Measurements from ENCODE around the gene ARL15.

ARL15 gene

GRCh38 chr5:54195701-54196100 is 114.7 kb downstream of the ARL15 start:
- no peak for TF ChIP-seq Cebpa-rat (IDR thresholded peaks at IDR 0.05)
- no peaks in the 10 kb centered on the region for H3K4me1 ChIP-seq
- H3K9me3 ChIP-seq: peaks cover 5% of the 10 kb centered on the region
- H3K27me3 ChIP-seq: no peaks in the 10 kb centered on the region
- H3K9ac ChIP-seq: no peak overlapping the region
- H4K20me1 ChIP-seq: peaks cover 29% of the 10 kb centered on the region; the same call in 1 of the 2 replicates
- no peak overlapping the region for H3K4me3 ChIP-seq
- H3K27ac ChIP-seq: no peak overlapping the region
- no peak overlapping the region for H3K4me2 ChIP-seq
- no peaks in the 10 kb centered on the region for H3K36me3 ChIP-seq

DNA sequence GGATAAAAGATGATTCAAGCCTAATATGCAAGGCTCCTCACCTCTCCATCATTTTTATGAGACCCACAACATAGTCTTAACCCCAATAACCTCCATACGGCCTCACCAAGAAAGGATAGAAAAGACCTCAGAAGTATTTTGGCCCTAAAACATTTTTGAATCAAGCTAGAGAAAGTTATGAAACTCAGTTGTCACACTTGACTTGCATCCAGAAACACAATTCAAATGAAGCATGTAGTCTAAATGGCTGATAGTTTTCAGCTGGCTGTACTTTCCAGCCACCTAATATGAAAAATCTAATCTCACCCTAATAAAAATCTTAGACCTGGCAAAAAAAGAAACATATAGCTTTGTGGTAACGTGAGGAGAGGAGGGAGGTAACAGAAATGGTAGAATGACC is 116.1 kb downstream of the ARL15 start:
- H3K27me3 ChIP-seq: no peaks in the 10 kb centered on the region
- H4K20me1 ChIP-seq: peaks cover 29% of the 10 kb centered on the region; the same call in 1 of the 2 replicates
- H3K4me2 ChIP-seq: no peak overlapping the region
- no peaks in the 10 kb centered on the region for H3K4me1 ChIP-seq
- H3K9me3 ChIP-seq: no peaks in the 10 kb centered on the region
- H3K9ac ChIP-seq: no peak overlapping the region
- no peak overlapping the region for H3K4me3 ChIP-seq
- no peaks in the 10 kb centered on the region for H3K36me3 ChIP-seq
- H3K27ac ChIP-seq: no peak overlapping the region
- no peak for TF ChIP-seq Cebpa-rat (IDR thresholded peaks at IDR 0.05)

GRCh38 chr5:54187694-54188093 is 122.7 kb downstream of the ARL15 start:
- H3K36me3 ChIP-seq: no peaks in the 10 kb centered on the region
- H3K4me1 ChIP-seq: no peaks in the 10 kb centered on the region
- H4K20me1 ChIP-seq: peaks cover 43% of the 10 kb centered on the region
- H3K4me3 ChIP-seq: no peak overlapping the region
- H3K4me2 ChIP-seq: no peak overlapping the region
- H3K9ac ChIP-seq: no peak overlapping the region
- TF ChIP-seq Cebpa-rat (IDR thresholded peaks at IDR 0.05): no peak
- H3K9me3 ChIP-seq: no peaks in the 10 kb centered on the region
- no peak overlapping the region for H3K27ac ChIP-seq
- H3K27me3 ChIP-seq: no peaks in the 10 kb centered on the region

GRCh38 chr5:54186912-54187445 is 123.4 kb downstream of the ARL15 start:
- H3K27me3 ChIP-seq: no peaks in the 10 kb centered on the region
- no peak overlapping the region for H3K4me2 ChIP-seq
- no peak overlapping the region for H3K9ac ChIP-seq
- no peak overlapping the region for H3K27ac ChIP-seq
- peaks cover 40% of the 10 kb centered on the region for H4K20me1 ChIP-seq
- no peaks in the 10 kb centered on the region for H3K4me1 ChIP-seq
- TF ChIP-seq Cebpa-rat (IDR thresholded peaks at IDR 0.05): no peak
- H3K36me3 ChIP-seq: no peaks in the 10 kb centered on the region
- H3K4me3 ChIP-seq: no peak overlapping the region
- H3K9me3 ChIP-seq: no peaks in the 10 kb centered on the region

DNA sequence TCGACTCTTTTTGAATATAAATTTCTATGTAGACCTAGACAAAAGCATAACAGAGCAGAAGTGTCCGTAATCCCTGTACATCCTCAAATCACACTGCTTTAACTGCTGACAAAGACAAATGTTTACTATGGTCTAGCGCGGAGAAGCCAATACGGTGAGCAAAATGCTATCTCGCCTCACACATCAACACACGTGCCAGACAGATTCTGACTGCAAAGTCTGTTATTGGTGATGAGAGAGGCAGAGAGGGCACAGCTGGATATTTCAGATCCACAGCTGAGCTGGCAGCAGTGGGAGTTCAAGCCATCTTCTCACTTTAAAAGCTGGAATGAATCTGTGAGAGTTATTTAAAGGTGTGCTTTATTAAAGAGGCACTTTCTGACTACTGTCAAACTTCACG is 124.3 kb downstream of the ARL15 start:
- no peaks in the 10 kb centered on the region for H3K27me3 ChIP-seq
- H3K4me3 ChIP-seq: no peak overlapping the region
- H4K20me1 ChIP-seq: peaks cover 33% of the 10 kb centered on the region
- no peak for TF ChIP-seq Cebpa-rat (IDR thresholded peaks at IDR 0.05)
- H3K9ac ChIP-seq: no peak overlapping the region
- H3K4me1 ChIP-seq: no peaks in the 10 kb centered on the region
- no peaks in the 10 kb centered on the region for H3K9me3 ChIP-seq
- no peak overlapping the region for H3K4me2 ChIP-seq
- no peak overlapping the region for H3K27ac ChIP-seq
- no peaks in the 10 kb centered on the region for H3K36me3 ChIP-seq

DNA sequence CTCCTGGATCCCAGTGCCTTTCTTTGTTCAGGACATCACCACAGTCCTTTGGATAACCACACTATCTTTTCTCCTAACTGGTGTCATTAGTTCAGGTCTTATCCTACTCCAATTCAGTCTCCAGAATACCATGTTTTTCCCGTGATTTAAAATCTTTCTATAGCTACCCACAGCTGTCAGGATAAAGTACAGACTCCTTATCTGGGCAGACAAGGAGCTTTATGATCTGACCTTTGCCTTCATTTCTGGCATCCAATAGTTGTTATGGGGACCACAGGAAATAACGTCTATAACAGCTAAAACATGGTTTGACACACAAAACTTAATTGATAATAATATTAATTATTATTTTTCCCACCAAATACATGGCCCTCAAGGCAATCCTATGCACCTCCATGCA is 125.6 kb downstream of the ARL15 start:
- TF ChIP-seq Cebpa-rat (IDR thresholded peaks at IDR 0.05): no peak
- no peak overlapping the region for H3K4me2 ChIP-seq
- H3K4me3 ChIP-seq: no peak overlapping the region
- no peaks in the 10 kb centered on the region for H3K27me3 ChIP-seq
- H3K9ac ChIP-seq: no peak overlapping the region
- H3K9me3 ChIP-seq: no peaks in the 10 kb centered on the region
- H3K27ac ChIP-seq: no peak overlapping the region
- peaks cover 38% of the 10 kb centered on the region for H4K20me1 ChIP-seq
- H3K36me3 ChIP-seq: no peaks in the 10 kb centered on the region
- H3K4me1 ChIP-seq: no peaks in the 10 kb centered on the region

- no peaks in the 10 kb centered on the region for H3K4me1 ChIP-seq
- peaks cover 25% of the 10 kb centered on the region for H4K20me1 ChIP-seq
- H3K9me3 ChIP-seq: no peaks in the 10 kb centered on the region
- H3K4me2 ChIP-seq: no peak overlapping the region
- no peak for TF ChIP-seq Cebpa-rat (IDR thresholded peaks at IDR 0.05)
- no peak overlapping the region for H3K4me3 ChIP-seq
- no peaks in the 10 kb centered on the region for H3K27me3 ChIP-seq
- H3K27ac ChIP-seq: no peak overlapping the region
- 0 out of 2 replicates have a peak, but pooled peaks cover 7% of the 10 kb centered on the region for H3K36me3 ChIP-seq
- H3K9ac ChIP-seq: no peak overlapping the region
These were observed 129.7 kb downstream of the ARL15 start for GRCh38 chr5:54180630-54181031.

GRCh38 chr5:54178991-54179390 is 131.4 kb downstream of the ARL15 start:
- H3K27ac ChIP-seq: no peak overlapping the region
- H3K27me3 ChIP-seq: no peaks in the 10 kb centered on the region
- no peak for TF ChIP-seq Cebpa-rat (IDR thresholded peaks at IDR 0.05)
- H3K4me3 ChIP-seq: no peak overlapping the region
- peaks cover 13% of the 10 kb centered on the region for H4K20me1 ChIP-seq
- no peak overlapping the region for H3K9ac ChIP-seq
- H3K36me3 ChIP-seq: 0 out of 2 replicates have a peak, but pooled peaks cover 7% of the 10 kb centered on the region
- no peaks in the 10 kb centered on the region for H3K4me1 ChIP-seq
- H3K9me3 ChIP-seq: no peaks in the 10 kb centered on the region
- H3K4me2 ChIP-seq: no peak overlapping the region

GRCh38 chr5:54178207-54178606 is 132.2 kb downstream of the ARL15 start:
- no peak for TF ChIP-seq Cebpa-rat (IDR thresholded peaks at IDR 0.05)
- H3K9me3 ChIP-seq: no peaks in the 10 kb centered on the region
- H3K4me3 ChIP-seq: no peak overlapping the region
- no peak overlapping the region for H3K9ac ChIP-seq
- H3K4me2 ChIP-seq: no peak overlapping the region
- no peak overlapping the region for H3K27ac ChIP-seq
- no peaks in the 10 kb centered on the region for H3K27me3 ChIP-seq
- peaks cover 13% of the 10 kb centered on the region for H4K20me1 ChIP-seq
- 0 out of 2 replicates have a peak, but pooled peaks cover 7% of the 10 kb centered on the region for H3K36me3 ChIP-seq
- no peaks in the 10 kb centered on the region for H3K4me1 ChIP-seq

- H3K27me3 ChIP-seq: no peaks in the 10 kb centered on the region
- peaks cover 14% of the 10 kb centered on the region for H4K20me1 ChIP-seq
- H3K36me3 ChIP-seq: 0 out of 2 replicates have a peak, but pooled peaks cover 7% of the 10 kb centered on the region
- no peak overlapping the region for H3K27ac ChIP-seq
- no peak for TF ChIP-seq Cebpa-rat (IDR thresholded peaks at IDR 0.05)
- no peak overlapping the region for H3K9ac ChIP-seq
- peaks cover 8% of the 10 kb centered on the region; the same call in 1 of the 2 replicates for H3K4me1 ChIP-seq
- no peaks in the 10 kb centered on the region for H3K9me3 ChIP-seq
- no peak overlapping the region for H3K4me3 ChIP-seq
- H3K4me2 ChIP-seq: no peak overlapping the region
These were observed 133.3 kb downstream of the ARL15 start for GRCh38 chr5:54177058-54177457.

Measured in BLaER1 (cell line).